Muscle layer of duodenum (tissue), 2 donors: ENCODE results near the gene SMPX.
"Not testable (repeated sequence)": the region's sequence is repeated elsewhere in the genome, so short reads cannot be mapped to it uniquely, and the experiment has no call there.

Experiments
- H3K27ac ChIP-seq: one replicate; pipeline ENCODE4 v1.7.0; 2013; ENCODE audit warnings: mild to moderate bottlenecking, low read length
- H3K27me3 ChIP-seq: one replicate; pipeline ENCODE4 v1.7.0; 2013; ENCODE audit warnings: low read depth, mild to moderate bottlenecking, control low read depth, low read length
- H3K36me3 ChIP-seq, 2 donors: one replicate each; pipeline ENCODE4 v1.7.0; 2013; ENCODE audit warnings: low read length in 2 of 2, control low read depth in 1 of 2, mild to moderate bottlenecking in 1 of 2; ENCODE audit not compliant: insufficient read depth in 2 of 2, control insufficient read depth in 1 of 2
- H3K4me1 ChIP-seq, 2 donors: one replicate each; pipeline ENCODE4 v1.7.0; 2013; ENCODE audit warnings: low read length in 2 of 2, mild to moderate bottlenecking in 2 of 2, control low read depth in 1 of 2, moderate library complexity in 1 of 2; ENCODE audit not compliant: insufficient read depth in 2 of 2, control insufficient read depth in 1 of 2
- H3K4me3 ChIP-seq, 2 donors: one replicate each; pipeline ENCODE4 v1.7.0; 2013; ENCODE audit warnings: low read length in 2 of 2, low read depth in 1 of 2, mild to moderate bottlenecking in 1 of 2
- H3K9me3 ChIP-seq, 2 donors: one replicate each; pipeline ENCODE4 v1.7.0; 2013; ENCODE audit warnings: low read length in 2 of 2, control low read depth in 1 of 2, mild to moderate bottlenecking in 1 of 2; ENCODE audit not compliant: control insufficient read depth in 1 of 2
- donor health status: healthy.

SMPX gene

GRCh38 chrX:21757960-21758359 lies at the start of gene SMPX:
TSS of gene SMPX (minus strand) at chrX:21758116. CDS start at chrX:21754290, 3,826 bp downstream.
- Histone ChIP-seq H3K27ac (peak within 1 kb of the TSS; percentile 3), H3K4me1 (no peaks in the 10 kb centered on the region), H3K36me3 (no peaks in the 10 kb centered on the region), H3K4me3 (peak within 1 kb of the TSS; percentile 42 to 51), H3K9me3 (no peaks in the 10 kb centered on the region), H3K27me3 (no peaks in the 10 kb centered on the region)

- no peaks in the 10 kb centered on the region for H3K27me3 ChIP-seq
- no peaks in the 10 kb centered on the region for H3K4me1 ChIP-seq
- no peaks in the 10 kb centered on the region for H3K36me3 ChIP-seq
- H3K4me3 ChIP-seq, result no peak overlapping the region
- H3K27ac ChIP-seq, result no peak overlapping the region
- H3K9me3 ChIP-seq, result no peaks in the 10 kb centered on the region
Measured at GRCh38 chrX:21806691-21807090, 48.8 kb upstream of the SMPX start.

GRCh38 chrX:21802839-21803238 lies 44.9 kb upstream of the SMPX start:
- Histone ChIP-seq H3K27ac (peak overlapping the region; percentile 3), H3K36me3 (no peaks in the 10 kb centered on the region), H3K27me3 (no peaks in the 10 kb centered on the region), H3K9me3 (no peaks in the 10 kb centered on the region), H3K4me3 (no peak overlapping the region), H3K4me1 (peaks cover 0 to 3% of the 10 kb centered on the region in 2 donors)

- H3K4me1 ChIP-seq, result peaks cover 0 to 3% of the 10 kb centered on the region in 2 donors
- H3K36me3 ChIP-seq, result no peaks in the 10 kb centered on the region
- peak overlapping the region; percentile 3 for H3K27ac ChIP-seq
- H3K9me3 ChIP-seq, result no peaks in the 10 kb centered on the region
- no peak overlapping the region for H3K4me3 ChIP-seq
- no peaks in the 10 kb centered on the region for H3K27me3 ChIP-seq
Measured at GRCh38 chrX:21802054-21802670, 44.2 kb upstream of the SMPX start.

GRCh38 chrX:21800344-21800770 lies 42.4 kb upstream of the SMPX start:
- no peaks in the 10 kb centered on the region for H3K36me3 ChIP-seq
- H3K4me1 ChIP-seq, result peaks cover 0 to 3% of the 10 kb centered on the region in 2 donors
- no peaks in the 10 kb centered on the region for H3K27me3 ChIP-seq
- no peaks in the 10 kb centered on the region for H3K9me3 ChIP-seq
- no peak overlapping the region for H3K4me3 ChIP-seq
- peak overlapping the region; percentile 67 for H3K27ac ChIP-seq

GRCh38 chrX:21799767-21800166 lies 41.9 kb upstream of the SMPX start:
- no peak overlapping the region for H3K4me3 ChIP-seq
- H3K36me3 ChIP-seq, result no peaks in the 10 kb centered on the region
- H3K27me3 ChIP-seq, result no peaks in the 10 kb centered on the region
- peaks cover 0 to 3% of the 10 kb centered on the region in 2 donors for H3K4me1 ChIP-seq
- H3K27ac ChIP-seq, result peak overlapping the region; percentile 67
- no peaks in the 10 kb centered on the region for H3K9me3 ChIP-seq

- H3K4me1 ChIP-seq, result peaks cover 0 to 3% of the 10 kb centered on the region in 2 donors
- H3K9me3 ChIP-seq, result no peaks in the 10 kb centered on the region
- H3K27me3 ChIP-seq, result no peaks in the 10 kb centered on the region
- peak overlapping the region; percentile 16 for H3K27ac ChIP-seq
- H3K4me3 ChIP-seq, result no peak overlapping the region
- H3K36me3 ChIP-seq, result no peaks in the 10 kb centered on the region
Measured at GRCh38 chrX:21798677-21799219, 40.8 kb upstream of the SMPX start.

- no peaks in the 10 kb centered on the region for H3K4me1 ChIP-seq
- no peaks in the 10 kb centered on the region for H3K27me3 ChIP-seq
- H3K9me3 ChIP-seq, result no peaks in the 10 kb centered on the region
- no peak overlapping the region for H3K27ac ChIP-seq
- no peaks in the 10 kb centered on the region for H3K36me3 ChIP-seq
- no peak overlapping the region for H3K4me3 ChIP-seq
Measured at GRCh38 chrX:21781976-21782375, 24.1 kb upstream of the SMPX start.

GRCh38 chrX:21781525-21781924 lies 23.6 kb upstream of the SMPX start:
- no peaks in the 10 kb centered on the region for H3K27me3 ChIP-seq
- no peaks in the 10 kb centered on the region for H3K36me3 ChIP-seq
- H3K4me3 ChIP-seq, result no peak overlapping the region
- no peaks in the 10 kb centered on the region for H3K9me3 ChIP-seq
- no peak overlapping the region for H3K27ac ChIP-seq
- H3K4me1 ChIP-seq, result no peaks in the 10 kb centered on the region

GRCh38 chrX:21779095-21779494 lies 21.2 kb upstream of the SMPX start:
- H3K27me3 ChIP-seq, result no peaks in the 10 kb centered on the region
- H3K4me3 ChIP-seq, result no peak overlapping the region
- H3K4me1 ChIP-seq, result no peaks in the 10 kb centered on the region
- H3K27ac ChIP-seq, result no peak overlapping the region
- H3K9me3 ChIP-seq, result no peaks in the 10 kb centered on the region
- H3K36me3 ChIP-seq, result no peaks in the 10 kb centered on the region

GRCh38 chrX:21778236-21778635 lies 20.3 kb upstream of the SMPX start:
- Histone ChIP-seq H3K9me3 (no peaks in the 10 kb centered on the region), H3K27me3 (no peaks in the 10 kb centered on the region), H3K4me3 (no peak overlapping the region), H3K4me1 (no peaks in the 10 kb centered on the region), H3K27ac (no peak overlapping the region), H3K36me3 (no peaks in the 10 kb centered on the region)

- H3K27me3 ChIP-seq, H3K36me3 ChIP-seq, H3K4me3 ChIP-seq, H3K27ac ChIP-seq, H3K4me1 ChIP-seq, H3K9me3 ChIP-seq: not testable (repeated sequence)
Measured at GRCh38 chrX:21775128-21775527, 17.2 kb upstream of the SMPX start.
